AG20443 (cell line): Measurements from ENCODE around the gene GRID2.
"Not testable (repeated sequence)": the region's sequence is repeated elsewhere in the genome, so short reads cannot be mapped to it uniquely, and the experiment has no call there.

ENCODE experiments used
- DNase-seq: peaks from one replicate; pipeline ENCODE4 v3.0.0; 2012; ENCODE audit warnings: low spot score, mixed read lengths

Gene GRID2

GRCh38 chr4:93317561-93317960, 1013.8 kb downstream of the GRID2 start:
- no peak for DNase-seq

GRCh38 chr4:93319041-93319440, 1015.3 kb downstream of the GRID2 start:
- no peak for DNase-seq

DNA sequence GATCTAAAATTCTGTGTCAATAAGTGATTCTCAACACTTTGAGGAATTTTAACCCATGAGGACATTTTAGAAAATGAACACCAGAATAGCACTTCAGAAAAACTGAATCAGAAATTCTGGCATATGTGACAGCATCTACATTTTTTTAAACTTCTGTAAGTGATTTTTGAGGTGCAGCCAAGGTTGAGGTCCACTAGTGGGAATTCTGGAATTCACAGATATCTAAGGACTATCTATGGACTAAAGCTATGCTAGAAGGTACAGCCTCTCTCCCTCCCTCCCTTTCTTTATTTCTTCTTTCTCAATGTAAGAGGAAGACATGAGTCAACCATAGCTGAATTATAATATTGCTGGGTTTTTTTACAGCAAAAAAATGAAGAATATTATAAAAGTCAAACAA, 1016.6 kb downstream of the GRID2 start:
- DNase-seq = no peak

DNA sequence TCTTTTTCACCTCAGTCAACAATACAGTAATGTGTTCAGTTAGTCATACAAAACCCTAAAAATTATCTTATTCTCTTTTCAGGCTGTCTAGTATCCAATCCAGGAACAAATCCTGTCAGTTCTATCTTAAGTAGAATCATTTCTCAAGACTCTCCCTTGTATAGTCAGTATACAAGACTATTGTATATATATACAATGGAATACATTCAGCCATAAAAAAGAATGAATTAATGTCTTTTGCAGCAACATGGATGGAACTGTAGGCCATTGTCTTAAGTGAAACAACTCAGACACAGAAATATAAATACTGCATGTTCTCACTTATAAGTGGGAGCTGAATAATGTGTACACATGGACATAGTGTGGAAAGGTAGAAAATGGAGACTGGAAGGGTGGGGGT, 1023.6 kb downstream of the GRID2 start:
- no peak for DNase-seq

GRCh38 chr4:93334003-93334402, 1030.2 kb downstream of the GRID2 start:
- DNase-seq = no peak

GRCh38 chr4:93337196-93337595, 1033.4 kb downstream of the GRID2 start:
- no peak for DNase-seq

GRCh38 chr4:93342738-93343137, 1039.0 kb downstream of the GRID2 start:
- DNase-seq = no peak

DNA sequence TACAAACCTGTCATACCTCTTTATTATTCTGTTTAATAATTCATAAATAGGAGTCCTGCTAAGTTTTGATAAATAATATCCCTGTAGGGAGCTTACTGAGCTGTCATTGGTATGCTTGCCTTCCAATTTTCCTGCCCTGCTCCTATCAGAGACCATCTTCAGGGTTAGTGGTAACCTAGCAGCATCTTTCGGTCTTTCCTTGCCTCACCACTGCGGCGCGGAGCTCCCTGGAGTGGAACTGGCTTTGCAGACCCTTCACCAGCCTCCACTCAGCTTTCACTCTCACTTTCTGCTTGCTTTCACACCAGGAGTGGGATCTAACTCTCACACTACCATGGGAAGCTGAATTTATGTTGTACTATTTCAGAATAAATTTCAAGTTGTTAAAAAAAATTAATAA, 1043.1 kb downstream of the GRID2 start:
- DNase-seq = no peak

DNA sequence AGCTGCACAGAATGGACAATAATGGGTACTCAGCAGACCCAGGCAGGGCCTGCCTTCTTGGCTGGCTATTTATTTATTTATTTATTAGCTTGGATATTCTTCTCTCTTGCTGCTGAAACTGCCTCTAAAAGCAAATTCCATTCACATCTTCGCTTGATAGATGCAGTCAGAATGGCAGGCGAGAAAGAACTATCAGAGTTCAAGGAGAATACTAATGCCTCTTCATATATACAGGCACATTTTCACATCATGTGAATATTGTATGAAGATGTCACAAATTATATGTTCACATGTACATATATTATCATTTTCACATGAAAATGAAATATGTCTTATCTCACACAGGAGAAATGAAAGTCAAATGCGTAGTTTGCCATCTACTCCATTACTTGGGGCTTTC, 1045.1 kb downstream of the GRID2 start:
- DNase-seq = no peak

GRCh38 chr4:93351846-93352245, 1048.1 kb downstream of the GRID2 start:
- no peak for DNase-seq

DNA sequence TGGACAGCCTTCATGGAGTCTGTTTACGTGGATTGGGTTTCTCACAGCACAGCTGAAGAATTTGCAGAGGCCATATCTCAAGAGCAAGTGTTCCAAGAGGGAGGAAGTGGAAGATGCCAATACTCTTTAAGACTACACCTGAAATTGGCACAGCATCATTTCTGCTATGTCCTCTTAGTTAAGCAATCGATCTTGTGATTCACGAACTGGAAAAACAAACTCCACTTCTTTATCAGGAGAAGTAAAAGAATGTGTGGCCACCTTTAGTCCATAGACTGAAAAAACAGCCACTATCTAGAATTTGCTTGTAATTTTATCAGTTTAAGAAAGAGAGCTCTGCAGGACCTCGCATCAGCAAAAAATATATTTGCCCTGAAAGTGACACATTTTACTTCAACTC, 1051.6 kb downstream of the GRID2 start:
- no peak for DNase-seq

- no peak for DNase-seq
Measured at GRCh38 chr4:93359586-93359985, 1055.8 kb downstream of the GRID2 start.

DNA sequence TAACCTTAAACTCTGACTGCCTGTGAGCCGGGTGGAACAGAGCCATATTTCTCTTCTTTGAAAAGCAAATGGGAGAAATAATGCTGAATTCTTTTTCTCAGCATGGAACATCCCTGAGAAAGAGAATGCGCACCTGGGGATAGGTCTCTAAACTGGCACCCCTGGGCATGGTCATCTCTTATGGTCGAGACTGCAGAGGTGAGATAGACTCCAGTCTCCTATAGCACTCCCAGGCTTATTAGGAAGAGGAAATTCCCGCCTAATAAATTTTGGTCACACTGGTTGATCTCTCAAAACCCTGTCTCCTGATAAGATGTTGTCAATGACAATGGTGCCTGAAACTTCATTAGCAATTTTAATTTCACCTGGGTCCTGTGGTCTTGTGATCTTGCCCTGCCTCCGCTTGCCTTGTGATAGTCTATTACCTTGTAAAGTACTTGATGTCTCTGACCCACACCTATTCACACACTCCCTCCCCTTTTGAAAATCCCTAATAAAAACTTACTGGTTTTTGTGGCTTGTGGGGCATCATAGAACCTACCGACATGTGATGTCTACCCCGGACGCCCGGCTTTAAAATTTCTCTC, 1062.5 kb downstream of the GRID2 start:
- DNase-seq = not testable (repeated sequence)

- no peak for DNase-seq
Measured at GRCh38 chr4:93368968-93369367, 1065.2 kb downstream of the GRID2 start.

DNA sequence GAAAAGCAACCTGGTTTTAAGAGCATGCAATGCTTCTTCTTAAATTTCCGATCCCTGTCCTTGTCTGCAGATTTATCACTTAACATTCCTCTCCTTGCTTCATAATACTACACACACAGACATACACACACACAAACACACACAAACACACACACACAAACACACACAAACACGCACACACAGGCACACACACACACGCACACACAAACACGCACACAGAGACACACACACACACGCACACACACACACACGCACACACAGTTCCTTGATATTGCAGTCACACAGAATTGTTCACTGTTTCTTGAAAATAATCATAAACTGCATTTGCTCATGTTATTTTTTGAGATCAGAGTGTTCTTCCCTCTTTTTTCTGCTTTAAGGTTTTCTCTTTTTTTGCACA, 1066.5 kb downstream of the GRID2 start:
- no peak for DNase-seq

DNA sequence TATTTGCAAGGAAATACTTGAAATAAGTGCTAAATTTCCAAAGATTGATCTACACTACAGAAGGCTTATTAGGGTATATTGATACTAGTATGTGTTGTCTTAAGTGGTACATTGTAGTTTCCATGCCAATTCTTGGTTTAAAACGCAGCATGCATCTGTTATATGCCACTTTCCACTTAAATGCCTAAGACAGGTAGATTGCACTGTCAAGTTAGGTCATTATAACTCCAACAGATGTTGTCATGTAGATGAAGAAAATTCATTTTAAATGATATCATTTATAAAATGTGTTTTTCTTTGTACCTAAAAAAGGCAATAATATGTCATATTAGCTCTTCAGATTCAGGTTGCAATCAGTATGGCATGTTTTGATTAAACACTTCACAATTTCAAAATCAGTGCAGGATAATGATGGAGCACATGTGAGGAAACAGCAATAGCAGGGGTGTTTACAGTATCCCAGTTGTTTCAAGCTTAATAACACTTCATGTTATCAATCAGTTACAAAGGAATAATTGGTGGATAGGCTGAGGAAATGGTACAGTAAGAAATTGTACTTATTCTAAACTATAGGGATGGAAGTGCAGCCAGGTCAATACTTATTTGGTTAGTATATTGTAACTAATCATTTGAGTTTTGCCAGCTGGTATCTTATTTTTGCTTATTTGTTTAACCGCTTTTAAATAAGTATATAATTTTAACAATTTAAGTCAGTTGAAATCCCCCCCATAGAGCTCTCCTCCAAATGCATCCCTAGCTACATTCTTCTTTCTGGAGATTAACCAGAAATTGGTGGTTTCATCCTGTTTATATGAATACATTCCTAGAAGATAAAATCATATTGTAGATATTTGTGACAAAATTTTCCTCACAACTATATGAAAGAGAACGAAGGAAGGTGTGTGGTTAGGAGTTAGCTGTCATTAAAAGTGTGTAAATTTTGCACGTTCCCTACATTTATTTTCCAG, 1070.4 kb downstream of the GRID2 start:
- no peak for DNase-seq

DNA sequence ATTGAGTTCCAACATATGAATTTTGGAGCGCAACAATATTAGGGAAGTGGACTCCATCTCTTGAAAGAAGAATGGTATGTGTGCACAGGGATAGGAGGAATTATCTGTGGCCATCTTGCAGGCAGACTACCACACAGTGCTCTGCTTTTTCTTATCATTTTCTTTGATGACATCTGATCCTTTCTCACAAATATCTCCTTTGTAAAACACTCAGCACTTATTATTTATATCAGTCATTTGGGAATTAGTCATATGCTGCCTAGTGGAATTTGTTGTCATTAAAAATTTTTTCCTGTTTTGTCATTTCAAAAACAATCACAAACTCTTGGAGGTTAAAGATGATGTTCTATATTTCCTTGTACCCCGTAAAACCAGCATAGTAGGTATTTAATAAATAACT, 1080.5 kb downstream of the GRID2 start:
- no peak for DNase-seq

DNA sequence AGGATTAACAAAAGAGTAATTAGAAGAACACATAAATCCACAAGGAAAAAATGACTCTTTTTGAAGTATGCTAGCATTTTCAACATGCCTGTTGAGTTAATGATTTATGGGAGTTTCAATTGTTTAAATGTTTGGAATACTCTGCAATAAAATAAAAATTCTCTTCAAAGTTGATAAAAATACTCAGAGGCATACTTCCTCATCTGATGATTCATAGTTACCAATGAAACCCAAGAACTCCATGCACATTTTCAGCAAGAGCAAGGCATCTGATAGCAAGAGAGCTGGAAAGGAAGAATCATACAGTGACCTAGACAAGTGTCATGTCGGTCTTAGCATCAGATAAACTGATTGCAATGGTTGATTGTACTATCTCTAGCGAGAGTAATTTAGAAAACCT, 1081.1 kb downstream of the GRID2 start:
- no peak for DNase-seq

DNA sequence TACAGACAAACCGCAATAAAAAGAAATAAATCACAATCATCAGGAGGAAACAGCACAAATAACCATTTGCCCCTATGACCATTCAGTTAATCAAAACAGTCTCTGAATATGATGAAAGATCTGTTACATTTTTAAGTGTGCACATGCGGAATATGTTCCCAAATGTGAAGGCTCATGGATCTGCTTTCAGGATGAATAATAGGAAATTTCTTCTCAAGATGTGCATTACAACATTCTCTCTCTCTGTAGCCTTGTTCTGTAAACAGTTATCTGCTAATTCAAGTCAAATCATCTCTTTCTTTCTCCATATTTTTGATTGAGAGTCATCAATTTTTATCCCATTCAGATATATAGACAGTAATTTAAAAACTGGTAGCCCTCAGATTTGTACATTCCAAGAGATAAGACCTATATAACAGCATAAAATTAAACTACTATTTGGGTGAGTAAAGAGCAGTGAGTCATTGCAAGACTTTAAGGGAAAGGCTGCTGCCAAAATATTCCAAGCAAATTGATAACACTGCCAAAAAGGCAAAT, 1090.8 kb downstream of the GRID2 start:
- DNase-seq = no peak

- DNase-seq = no peak
Measured at GRCh38 chr4:93396272-93396671, 1092.5 kb downstream of the GRID2 start.

DNA sequence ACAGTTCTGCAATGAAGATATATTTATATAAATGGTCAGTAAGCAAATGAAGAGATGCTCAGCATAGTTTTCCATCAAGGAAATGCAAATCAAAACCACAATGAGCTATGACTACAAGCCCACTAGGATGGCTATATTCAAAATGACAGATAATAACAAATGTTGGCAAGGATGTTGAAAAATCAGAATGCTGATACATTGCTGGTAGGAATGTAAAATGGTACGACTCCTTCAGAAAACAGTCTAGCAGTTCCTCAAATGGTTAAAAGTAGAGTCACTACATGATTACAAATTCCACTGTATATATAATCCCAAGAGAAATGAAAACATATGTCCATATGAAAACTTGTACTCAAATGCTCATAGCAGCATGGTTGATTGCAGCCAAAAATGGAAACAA, 1099.8 kb downstream of the GRID2 start:
- no peak for DNase-seq

- DNase-seq = no peak
Measured at GRCh38 chr4:93407493-93408275, 1103.9 kb downstream of the GRID2 start.

DNA sequence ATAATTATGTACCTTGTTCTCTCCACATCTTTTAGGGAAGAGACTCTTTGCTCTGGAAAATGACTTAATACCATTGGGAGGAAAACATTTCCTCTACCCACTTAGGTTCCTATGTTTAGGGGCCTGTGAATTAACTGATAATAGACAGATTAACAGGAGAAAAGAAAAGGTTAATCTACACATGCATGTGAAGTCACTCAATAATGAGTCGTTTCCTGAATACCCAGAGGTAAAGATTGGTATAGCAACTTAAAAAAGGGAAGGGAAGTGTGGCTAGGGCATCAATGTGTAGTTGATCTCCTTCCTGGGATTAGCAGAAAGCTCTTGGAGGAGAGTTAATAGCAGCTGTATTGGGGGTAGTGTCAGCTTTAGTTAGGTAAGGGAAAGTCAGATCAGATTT, 1105.3 kb downstream of the GRID2 start:
- DNase-seq = no peak
